CD14-positive monocyte (primary cell): Measurements from ENCODE around the gene UBXN7. TPM values are rescaled to one million over a fixed set of nuclear protein-coding genes. Genes with fewer than 3 reads are reported as not detected.
A peak's percentile ranks its signal among the peaks of the same experiment; 100 is the strongest.

Experiments used
- DNase-seq, 3 donors: peaks; one replicate each; pipeline ENCODE4 v3.0.0-alpha.2; 2011 to 2022
- H2AFZ ChIP-seq: 2 replicates; pipeline ENCODE4 v1.6.0; 2012; ENCODE audit warnings: mild to moderate bottlenecking, low read depth, low read length, inconsistent platforms; ENCODE audit not compliant: insufficient read depth, poor library complexity, severe bottlenecking
- H3K27ac ChIP-seq, 2 donors: 1 replicate in 1 of 2; 2 replicates in 1 of 2; pipeline ENCODE4 v1.5.1; 2012 to 2013; ENCODE audit warnings: low read length in 2 of 2, control low read depth in 1 of 2, inconsistent platforms in 1 of 2, low read depth in 1 of 2, mild to moderate bottlenecking in 1 of 2
- H3K27me3 ChIP-seq, 2 donors: one replicate each; pipeline versions ENCODE4 v1.6.0 to v1.6.1; 2011 to 2013; ENCODE audit warnings: low read length in 2 of 2; ENCODE audit not compliant: control insufficient read depth in 2 of 2, insufficient read depth in 2 of 2
- H3K36me3 ChIP-seq, 2 donors: replicated peaks in 1 of 2; 1 replicate in 1 of 2; 2 replicates in 1 of 2; pipeline versions ENCODE4 v1.5.1 to v1.6.1; 2012 to 2013; ENCODE audit warnings: low read length in 2 of 2, control low read depth in 1 of 2, inconsistent platforms in 1 of 2, mild to moderate bottlenecking in 1 of 2; ENCODE audit not compliant: insufficient read depth in 2 of 2, control insufficient read depth in 1 of 2
- H3K4me1 ChIP-seq, 2 donors: 1 replicate in 1 of 2; 2 replicates in 1 of 2; pipeline versions ENCODE4 v1.5.1 to v1.6.1; 2012 to 2013; ENCODE audit warnings: low read length in 2 of 2, control low read depth in 1 of 2, inconsistent platforms in 1 of 2, mild to moderate bottlenecking in 1 of 2, moderate library complexity in 1 of 2; ENCODE audit not compliant: insufficient read depth in 2 of 2, control insufficient read depth in 1 of 2
- H3K4me2 ChIP-seq: replicated peaks from 2 replicates; pipeline ENCODE3; 2012; ENCODE audit warnings: low read length, moderate library complexity, mild to moderate bottlenecking; ENCODE audit not compliant: poor library complexity, severe bottlenecking; ENCODE audit errors: extremely low read depth
- H3K4me3 ChIP-seq, 3 experiments: fragments of 200-600 bp in 1 of 3; sonication (generic) in 1 of 3; replicated peaks in 1 of 3; 1 replicate in 2 of 3; 2 replicates in 1 of 3; pipeline ENCODE4 v1.5.1; 2011 to 2013; ENCODE audit warnings: low read length in 3 of 3, mild to moderate bottlenecking in 3 of 3, control low read depth in 2 of 3, low read depth in 2 of 3, inconsistent platforms in 1 of 3, moderate library complexity in 1 of 3
- H3K79me2 ChIP-seq: 2 replicates; pipeline ENCODE4 v1.6.0; 2012; ENCODE audit warnings: mild to moderate bottlenecking, control low read depth, inconsistent platforms, low read length, moderate library complexity; ENCODE audit not compliant: insufficient read depth
- H3K9ac ChIP-seq: 2 replicates; pipeline ENCODE4 v1.6.0; 2017; ENCODE audit warnings: low read length, mild to moderate bottlenecking; ENCODE audit not compliant: insufficient read depth, poor library complexity, severe bottlenecking
- H3K9me3 ChIP-seq, 2 donors: replicated peaks in 1 of 2; 1 replicate in 1 of 2; 2 replicates in 1 of 2; pipeline versions ENCODE4 v1.5.1 to v1.6.1; 2012 to 2013; ENCODE audit warnings: low read length in 2 of 2, control low read depth in 1 of 2; ENCODE audit not compliant: control insufficient read depth in 1 of 2, insufficient read depth in 1 of 2
- H4K20me1 ChIP-seq: 2 replicates; pipeline ENCODE4 v1.6.0; 2012; ENCODE audit warnings: mild to moderate bottlenecking, low read length, control low read depth, moderate library complexity; ENCODE audit not compliant: insufficient read depth
- H3K27ac Mint-ChIP-seq, 7 donors: one replicate each; pipeline ENCODE4 v1.8.0; 2020; ENCODE audit warnings: mild to moderate bottlenecking in 7 of 7, mixed read lengths in 7 of 7, moderate library complexity in 6 of 7, inconsistent platforms in 2 of 7
- H3K27me3 Mint-ChIP-seq, 3 donors: one replicate each; pipeline ENCODE4 v1.8.0; 2021 to 2022; ENCODE audit warnings: low read depth in 3 of 3, mild to moderate bottlenecking in 3 of 3, mixed read lengths in 3 of 3, moderate library complexity in 3 of 3, inconsistent platforms in 1 of 3
- H3K36me3 Mint-ChIP-seq, 2 donors: one replicate each; pipeline ENCODE4 v1.8.0; 2020; ENCODE audit warnings: mixed read lengths in 2 of 2, inconsistent platforms in 1 of 2, mild to moderate bottlenecking in 1 of 2
- H3K4me1 Mint-ChIP-seq: one replicate; pipeline ENCODE4 v1.8.0; 2020; ENCODE audit warnings: mild to moderate bottlenecking, mixed read lengths
- H3K4me3 Mint-ChIP-seq, 2 donors: one replicate each; pipeline ENCODE4 v1.8.0; 2020; ENCODE audit warnings: mild to moderate bottlenecking in 2 of 2, mixed read lengths in 2 of 2, moderate library complexity in 1 of 2
- H3K9me3 Mint-ChIP-seq, 7 donors: one replicate each; pipeline ENCODE4 v1.8.0; 2020 to 2022; ENCODE audit warnings: mixed read lengths in 7 of 7, mild to moderate bottlenecking in 6 of 7, moderate library complexity in 6 of 7, inconsistent platforms in 2 of 7
- WGBS: methylation state at CpG from one replicate; pipeline ENCODE4 v1.1.5; 2013; ENCODE audit warnings: missing lambda C conversion rate; ENCODE audit not compliant: insufficient coverage; 5-methylcytosine and 5-hydroxymethylcytosine counted together
- intact Hi-C, 2 donors: fragments of 100-400 bp; cut with micrococcal nuclease; formaldehyde crosslinking; loops; one replicate each; pipeline versions ENCODE4 v1.15.0 to v1.15.1; 2023
- polyA plus RNA-seq, 3 donors: library from polyadenylated mRNA; depleted of rRNA in 1 of 3; unstranded in 2 of 3; stranded (reverse) in 1 of 3; fragments of 300-500 nt in 2 of 3; fragments of >200 nt in 1 of 3; fragmentation: Illumina TruSeq in 2 of 3; gene quantifications; 1 replicate in 2 of 3; 2 replicates in 1 of 3; pipeline ENCODE4 v1.2.3, GENCODE V29; 2012 to 2021
- TF ChIP-seq, protein P1 (sequence below): fragments of 200-600 bp; IDR thresholded peaks from one replicate; pipeline ENCODE4 v1.8.0; 2022; ENCODE audit warnings: antibody characterized with exemption, mild to moderate bottlenecking

Gene UBXN7
- polyA plus RNA-seq, 3 donors: 10.5 to 15.8 (median 13.6) TPM

DNA sequence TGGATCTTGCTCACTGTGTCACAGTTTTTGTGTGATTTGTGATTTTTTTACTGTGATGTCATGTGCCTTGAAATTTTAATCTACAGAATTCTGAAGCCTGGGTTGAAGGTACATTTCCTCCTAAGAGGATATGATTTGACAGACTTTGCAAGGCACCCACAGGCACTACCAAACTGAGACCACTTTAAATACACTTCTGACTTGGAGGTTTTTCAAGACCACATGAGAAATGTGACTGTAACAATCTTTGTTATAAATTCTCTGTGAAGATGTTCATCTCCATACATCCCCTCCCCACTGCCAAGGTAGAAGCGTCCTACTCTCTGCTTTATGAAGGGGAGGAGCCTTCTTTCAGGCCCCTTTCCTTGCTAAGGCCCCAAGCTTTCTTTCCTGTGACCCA is 22.8 kb downstream of the UBXN7 start:
- no peak for DNase-seq
- intact Hi-C loops: no loop called here
- no peaks in the 10 kb centered on the region for H3K27me3 ChIP-seq
- H4K20me1 ChIP-seq: peaks cover 94% of the 10 kb centered on the region
- no CpG with 5 or more reads among the region's 1 CpG for WGBS
- H2AFZ ChIP-seq: no peak overlapping the region
- Mint-ChIP-seq H3K36me3 (peaks cover 16 to 34% of the 10 kb centered on the region in 2 donors), H3K27ac (peak overlapping the region in 2 of 7 donors; percentile 17 to 20), H3K4me3 (no peak overlapping the region), H3K9me3 (peaks cover 0 to 4% (median 0%) of the 10 kb centered on the region in 7 donors), H3K27me3 (no peaks in the 10 kb centered on the region), H3K4me1 (peaks cover 21% of the 10 kb centered on the region)
- peaks cover 21 to 28% of the 10 kb centered on the region in 2 donors for H3K36me3 ChIP-seq
- TF ChIP-seq, protein P1, sequence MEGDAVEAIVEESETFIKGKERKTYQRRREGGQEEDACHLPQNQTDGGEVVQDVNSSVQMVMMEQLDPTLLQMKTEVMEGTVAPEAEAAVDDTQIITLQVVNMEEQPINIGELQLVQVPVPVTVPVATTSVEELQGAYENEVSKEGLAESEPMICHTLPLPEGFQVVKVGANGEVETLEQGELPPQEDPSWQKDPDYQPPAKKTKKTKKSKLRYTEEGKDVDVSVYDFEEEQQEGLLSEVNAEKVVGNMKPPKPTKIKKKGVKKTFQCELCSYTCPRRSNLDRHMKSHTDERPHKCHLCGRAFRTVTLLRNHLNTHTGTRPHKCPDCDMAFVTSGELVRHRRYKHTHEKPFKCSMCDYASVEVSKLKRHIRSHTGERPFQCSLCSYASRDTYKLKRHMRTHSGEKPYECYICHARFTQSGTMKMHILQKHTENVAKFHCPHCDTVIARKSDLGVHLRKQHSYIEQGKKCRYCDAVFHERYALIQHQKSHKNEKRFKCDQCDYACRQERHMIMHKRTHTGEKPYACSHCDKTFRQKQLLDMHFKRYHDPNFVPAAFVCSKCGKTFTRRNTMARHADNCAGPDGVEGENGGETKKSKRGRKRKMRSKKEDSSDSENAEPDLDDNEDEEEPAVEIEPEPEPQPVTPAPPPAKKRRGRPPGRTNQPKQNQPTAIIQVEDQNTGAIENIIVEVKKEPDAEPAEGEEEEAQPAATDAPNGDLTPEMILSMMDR: no peak
- H3K4me2 ChIP-seq: no peak overlapping the region
- no peak overlapping the region for H3K27ac ChIP-seq
- no peaks in the 10 kb centered on the region for H3K9me3 ChIP-seq
- H3K9ac ChIP-seq: no peak overlapping the region
- H3K4me3 ChIP-seq: no peak overlapping the region
- peaks cover 90% of the 10 kb centered on the region for H3K79me2 ChIP-seq
- peaks cover 6 to 9% of the 10 kb centered on the region in 2 donors for H3K4me1 ChIP-seq

DNA sequence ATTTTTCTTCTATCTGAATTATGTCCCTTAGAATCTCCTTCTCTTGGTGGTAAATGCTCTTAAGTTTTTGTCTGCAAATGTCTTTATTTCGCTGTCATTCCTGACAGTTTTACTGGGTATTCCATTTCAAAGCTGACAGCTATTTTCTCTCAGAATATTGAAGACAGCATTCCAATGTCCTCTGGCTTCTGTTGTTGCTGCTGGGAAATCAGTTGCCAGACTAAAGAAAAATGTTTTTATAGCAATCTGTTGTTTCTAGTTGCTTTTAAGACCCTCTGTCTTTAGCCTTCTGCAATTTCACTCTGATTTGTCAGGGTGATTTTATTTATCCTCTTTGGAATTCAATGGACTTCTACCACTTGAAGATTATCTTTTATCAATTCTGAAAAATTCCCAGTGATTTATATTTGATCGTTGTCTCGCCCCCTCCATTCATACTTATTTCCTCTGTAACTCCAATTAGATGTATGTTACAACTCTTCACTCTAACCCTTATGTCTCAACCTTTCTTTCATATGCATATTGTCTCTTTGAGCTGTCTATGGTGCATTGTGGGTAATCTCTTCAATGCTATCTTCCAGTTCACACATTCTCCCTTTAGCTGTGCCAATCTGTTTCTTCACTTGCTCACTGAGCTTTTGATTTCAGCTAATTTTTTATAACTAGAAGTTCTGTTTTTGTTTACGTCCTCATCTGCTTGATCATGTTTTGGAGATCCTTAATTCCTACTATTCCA is 23.5 kb downstream of the UBXN7 start:
- Mint-ChIP-seq H3K27ac (no peak overlapping the region), H3K4me1 (peaks cover 18% of the 10 kb centered on the region), H3K9me3 (peaks cover 0 to 4% (median 0%) of the 10 kb centered on the region in 7 donors), H3K27me3 (no peaks in the 10 kb centered on the region), H3K4me3 (no peak overlapping the region), H3K36me3 (peaks cover 18 to 34% of the 10 kb centered on the region in 2 donors)
- peaks cover 6 to 9% of the 10 kb centered on the region in 2 donors for H3K4me1 ChIP-seq
- no peaks in the 10 kb centered on the region for H3K27me3 ChIP-seq
- H3K36me3 ChIP-seq: peaks cover 22 to 29% of the 10 kb centered on the region in 2 donors
- WGBS: no CpG with 5 or more reads among the region's 4 CpGs
- no peak for DNase-seq
- H2AFZ ChIP-seq: no peak overlapping the region
- H3K79me2 ChIP-seq: peaks cover 84% of the 10 kb centered on the region
- no peak overlapping the region for H3K4me2 ChIP-seq
- TF ChIP-seq, protein P1: no peak
- intact Hi-C loops: no loop called here
- peaks cover 87% of the 10 kb centered on the region for H4K20me1 ChIP-seq
- no peak overlapping the region for H3K4me3 ChIP-seq
- H3K9ac ChIP-seq: no peak overlapping the region
- no peaks in the 10 kb centered on the region for H3K9me3 ChIP-seq
- H3K27ac ChIP-seq: peak overlapping the region in 1 of 2 donors; percentile 4
